SK-N-SH (cell line): ENCODE data around the gene TEN1. TPM values are rescaled to one million over a fixed set of nuclear protein-coding genes. Genes with fewer than 3 reads are reported as not detected.

Experiments
- CTCF ChIA-PET: fragments of 300-600, 350-600 bp; formaldehyde crosslinking; extraction: SDS; loops from one replicate; lab custom pipeline; 2021; lab: Yijun Ruan, JAX
- POLR2A ChIA-PET: fragments of 350-600 bp; sonication (Branson Sonifier 250); formaldehyde crosslinking; extraction: SDS; loops from one replicate; lab custom pipeline; 2020; ENCODE audit warnings: antibody characterized with exemption, inconsistent platforms; lab: Yijun Ruan, JAX
- DNase-seq: peaks from one replicate; pipeline ENCODE4 v3.0.0; 2012
- H2AFZ ChIP-seq: fragments of 200-600 bp; sonication (generic); 2 replicates; pipeline ENCODE4 v1.8.1; 2016; ENCODE audit warnings: antibody characterized with exemption, mild to moderate bottlenecking, low read depth
- H3F3A ChIP-seq: fragments of 200-600 bp; sonication (generic); replicated peaks from 2 replicates; pipeline ENCODE3; 2016; ENCODE audit warnings: antibody characterized with exemption, mild to moderate bottlenecking; ENCODE audit not compliant: insufficient read depth
- H3K27ac ChIP-seq, 2 experiments: fragments of 200-500 bp in 1 of 2; fragments of 200-600 bp in 1 of 2; sonication (Bioruptor generic) in 1 of 2; sonication (generic), shearing (Covaris generic) in 1 of 2; 2 replicates each; pipeline versions ENCODE4 v1.5.1 to v1.6.1; 2014 to 2016; ENCODE audit warnings: low read depth in 2 of 2, inconsistent platforms in 1 of 2, low read length in 1 of 2, mild to moderate bottlenecking in 1 of 2, mixed read lengths in 1 of 2
- H3K27me3 ChIP-seq: fragments of 200-600 bp; sonication (generic), shearing (Covaris generic); 2 replicates; pipeline ENCODE4 v1.6.1; 2016; ENCODE audit warnings: mixed run types; ENCODE audit not compliant: insufficient read depth
- H3K36me3 ChIP-seq, 2 experiments: fragments of 200-500 bp in 1 of 2; fragments of 200-600 bp in 1 of 2; sonication (Bioruptor generic) in 1 of 2; sonication (generic) in 1 of 2; replicated peaks in 1 of 2; 2 replicates each; pipeline versions ENCODE3 to v1.5.1; 2014 to 2016; ENCODE audit warnings: low read length in 1 of 2, mild to moderate bottlenecking in 1 of 2; ENCODE audit not compliant: insufficient read depth in 2 of 2, control insufficient read depth in 1 of 2
- H3K4me1 ChIP-seq, 2 experiments: fragments of 200-500 bp in 1 of 2; fragments of 200-600 bp in 1 of 2; sonication (Bioruptor generic) in 1 of 2; sonication (generic), shearing (Covaris generic) in 1 of 2; 2 replicates each; pipeline versions ENCODE4 v1.5.1 to v1.6.1; 2014 to 2016; ENCODE audit warnings: low read depth in 1 of 2, low read length in 1 of 2, mixed run types in 1 of 2; ENCODE audit not compliant: insufficient read depth in 2 of 2, control insufficient read depth in 1 of 2
- H3K4me2 ChIP-seq: fragments of 200-600 bp; sonication (generic), shearing (Covaris generic); 2 replicates; pipeline ENCODE4 v1.6.1; 2017; ENCODE audit warnings: mixed run types
- H3K4me3 ChIP-seq, 2 experiments: fragments of 200-500 bp in 1 of 2; fragments of 200-600 bp in 1 of 2; sonication (Bioruptor generic) in 1 of 2; sonication (generic), shearing (Covaris generic) in 1 of 2; 2 replicates each; pipeline versions ENCODE4 v1.5.1 to v1.8.1; 2014 to 2016; ENCODE audit warnings: low read depth in 2 of 2, inconsistent platforms in 1 of 2, low read length in 1 of 2, mild to moderate bottlenecking in 1 of 2, mixed read lengths in 1 of 2, moderate library complexity in 1 of 2
- H3K79me2 ChIP-seq: fragments of 200-600 bp; sonication (generic); 2 replicates; pipeline ENCODE4 v1.8.1; 2017; ENCODE audit warnings: mild to moderate bottlenecking; ENCODE audit not compliant: insufficient read depth
- H3K9ac ChIP-seq: fragments of 200-600 bp; sonication (generic); 2 replicates; pipeline ENCODE4 v1.6.1; 2017; ENCODE audit warnings: mixed run types
- H3K9me2 ChIP-seq: fragments of 200-600 bp; sonication (generic); 2 replicates; pipeline ENCODE4 v1.6.1; 2017; ENCODE audit warnings: mixed run types
- H3K9me3 ChIP-seq: fragments of 200-600 bp; sonication (generic); 2 replicates; pipeline ENCODE4 v1.6.1; 2017; ENCODE audit warnings: mixed run types, mild to moderate bottlenecking, moderate library complexity
- H4K20me1 ChIP-seq: fragments of 200-600 bp; sonication (generic); 2 replicates; pipeline ENCODE4 v1.6.1; 2017; ENCODE audit warnings: mild to moderate bottlenecking, mixed run types; ENCODE audit not compliant: insufficient read depth
- FOXJ3 ChIP-seq: sonication (generic); formaldehyde crosslinking; IDR thresholded peaks from 2 replicates; pipeline ENCODE4 v1.5.1; 2020; ENCODE audit warnings: mild to moderate bottlenecking, missing genetic modification reagents
- JUND ChIP-seq: IDR thresholded peaks from 2 replicates; pipeline ENCODE4 v1.4.0; 2012
- MEF2A ChIP-seq: IDR thresholded peaks from 2 replicates; pipeline ENCODE4 v1.4.0; 2012; ENCODE audit warnings: low read depth, borderline replicate concordance
- NRF1 ChIP-seq: IDR thresholded peaks from 2 replicates; pipeline ENCODE4 v1.6.1; 2012; ENCODE audit warnings: low read depth, mild to moderate bottlenecking, low read length
- POLR2AphosphoS5 ChIP-seq: IDR thresholded peaks from 2 replicates; pipeline ENCODE4 v1.6.1; 2012; ENCODE audit warnings: low read depth, low read length
- SIN3A ChIP-seq: IDR thresholded peaks from 2 replicates; pipeline ENCODE4 v1.6.1; 2012; ENCODE audit warnings: low read depth, mild to moderate bottlenecking, low read length, moderate library complexity, borderline replicate concordance
- TAF1 ChIP-seq: IDR thresholded peaks from 2 replicates; pipeline ENCODE4 v1.6.1; 2012; ENCODE audit warnings: low read depth, mild to moderate bottlenecking, low read length, moderate library complexity, borderline replicate concordance
- TCF12 ChIP-seq: IDR thresholded peaks from 2 replicates; pipeline ENCODE4 v1.4.0; 2012
- TEAD4 ChIP-seq: IDR thresholded peaks from 2 replicates; pipeline ENCODE4 v1.4.0; 2012; ENCODE audit warnings: mild to moderate bottlenecking, borderline replicate concordance; ENCODE audit not compliant: insufficient read depth
- YY1 ChIP-seq: IDR thresholded peaks from 2 replicates; pipeline ENCODE4 v1.4.0; 2012; ENCODE audit warnings: low read depth, mild to moderate bottlenecking
- WGBS: methylation state at CpG from one replicate; pipeline ENCODE4 v1.1.6; 2017; ENCODE audit warnings: low lambda C conversion rate; 5-methylcytosine and 5-hydroxymethylcytosine counted together
- polyA plus RNA-seq, 3 experiments: library from polyadenylated mRNA; depleted of rRNA; stranded (reverse); fragments of >200 nt; gene quantifications; 2 replicates each; pipeline ENCODE4 v1.2.3, GENCODE V29; 2012
- TF ChIP-seq, protein P1 (sequence below): fragments of 150-350 bp; IDR thresholded peaks from 2 replicates; pipeline ENCODE4 v1.6.1; 2017; ENCODE audit warnings: antibody characterized with exemption, low read length, low read depth, borderline replicate concordance
- TF ChIP-seq, protein P2 (sequence below): IDR thresholded peaks from 2 replicates; pipeline ENCODE4 v1.6.1; 2012; ENCODE audit warnings: mild to moderate bottlenecking, low read depth, low read length, moderate library complexity
- TF ChIP-seq, protein P3 (sequence below): IDR thresholded peaks from 2 replicates; pipeline ENCODE4 v1.4.0; 2012; ENCODE audit warnings: low read depth, borderline replicate concordance
- TF ChIP-seq, protein P4 (sequence below): fragments of 200-600 bp; sonication (generic); IDR thresholded peaks from 2 replicates; pipeline ENCODE4 v1.6.1; 2017; ENCODE audit warnings: antibody characterized with exemption, mild to moderate bottlenecking, moderate library complexity
- TF ChIP-seq, protein P5 (sequence below): IDR thresholded peaks from 2 replicates; pipeline ENCODE4 v1.4.0; 2012; ENCODE audit warnings: low read depth
- TF ChIP-seq, protein P6 (sequence below): IDR thresholded peaks from 2 replicates; pipeline ENCODE4; 2012

Gene TEN1
- polyA plus RNA-seq, 1 of the 3 experiments (the other 2 are of a cell fraction), result 33.6 TPM

DNA sequence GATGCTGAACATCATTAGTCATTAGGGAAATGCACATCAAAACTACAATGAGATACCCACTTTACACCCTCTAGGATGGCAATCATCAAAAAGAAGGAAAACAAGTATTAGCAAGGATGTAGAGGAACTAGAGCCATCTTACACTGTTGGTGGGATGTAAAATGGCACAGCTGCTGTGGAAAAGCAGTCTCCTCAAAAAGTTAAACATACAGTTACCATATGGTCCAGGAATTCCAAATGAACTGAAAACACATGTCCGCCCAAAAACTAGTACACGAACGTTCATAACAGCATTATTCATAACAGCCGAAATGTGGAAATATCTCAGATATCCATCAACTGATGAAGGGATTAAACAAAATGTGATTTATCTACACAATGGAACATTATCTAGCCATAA, 45.2 kb upstream of the TEN1 start:
- no peak for DNase-seq
- Histone ChIP-seq H3K4me3 (no peak overlapping the region), H3K4me1 (no peaks in the 10 kb centered on the region), H3K9me2 (no peaks in the 10 kb centered on the region), H3K4me2 (no peak overlapping the region), H2AFZ (no peak overlapping the region), H3F3A (no peaks in the 10 kb centered on the region), H4K20me1 (no peaks in the 10 kb centered on the region), H3K9ac (no peak overlapping the region), H3K27ac (no peak overlapping the region), H3K36me3 (no peaks in the 10 kb centered on the region), H3K79me2 (no peaks in the 10 kb centered on the region), H3K9me3 (no peaks in the 10 kb centered on the region), H3K27me3 (no peaks in the 10 kb centered on the region)
- TF ChIP-seq TCF12, result no peak
- no peak for TF ChIP-seq YY1
- TF ChIP-seq JUND, result no peak
- no peak for TF ChIP-seq SIN3A
- no peak for TF ChIP-seq POLR2AphosphoS5
- TF ChIP-seq, protein P1, sequence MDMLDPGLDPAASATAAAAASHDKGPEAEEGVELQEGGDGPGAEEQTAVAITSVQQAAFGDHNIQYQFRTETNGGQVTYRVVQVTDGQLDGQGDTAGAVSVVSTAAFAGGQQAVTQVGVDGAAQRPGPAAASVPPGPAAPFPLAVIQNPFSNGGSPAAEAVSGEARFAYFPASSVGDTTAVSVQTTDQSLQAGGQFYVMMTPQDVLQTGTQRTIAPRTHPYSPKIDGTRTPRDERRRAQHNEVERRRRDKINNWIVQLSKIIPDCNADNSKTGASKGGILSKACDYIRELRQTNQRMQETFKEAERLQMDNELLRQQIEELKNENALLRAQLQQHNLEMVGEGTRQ, result no peak
- TF ChIP-seq FOXJ3, result no peak
- no peak for TF ChIP-seq TEAD4
- TF ChIP-seq, protein P2, sequence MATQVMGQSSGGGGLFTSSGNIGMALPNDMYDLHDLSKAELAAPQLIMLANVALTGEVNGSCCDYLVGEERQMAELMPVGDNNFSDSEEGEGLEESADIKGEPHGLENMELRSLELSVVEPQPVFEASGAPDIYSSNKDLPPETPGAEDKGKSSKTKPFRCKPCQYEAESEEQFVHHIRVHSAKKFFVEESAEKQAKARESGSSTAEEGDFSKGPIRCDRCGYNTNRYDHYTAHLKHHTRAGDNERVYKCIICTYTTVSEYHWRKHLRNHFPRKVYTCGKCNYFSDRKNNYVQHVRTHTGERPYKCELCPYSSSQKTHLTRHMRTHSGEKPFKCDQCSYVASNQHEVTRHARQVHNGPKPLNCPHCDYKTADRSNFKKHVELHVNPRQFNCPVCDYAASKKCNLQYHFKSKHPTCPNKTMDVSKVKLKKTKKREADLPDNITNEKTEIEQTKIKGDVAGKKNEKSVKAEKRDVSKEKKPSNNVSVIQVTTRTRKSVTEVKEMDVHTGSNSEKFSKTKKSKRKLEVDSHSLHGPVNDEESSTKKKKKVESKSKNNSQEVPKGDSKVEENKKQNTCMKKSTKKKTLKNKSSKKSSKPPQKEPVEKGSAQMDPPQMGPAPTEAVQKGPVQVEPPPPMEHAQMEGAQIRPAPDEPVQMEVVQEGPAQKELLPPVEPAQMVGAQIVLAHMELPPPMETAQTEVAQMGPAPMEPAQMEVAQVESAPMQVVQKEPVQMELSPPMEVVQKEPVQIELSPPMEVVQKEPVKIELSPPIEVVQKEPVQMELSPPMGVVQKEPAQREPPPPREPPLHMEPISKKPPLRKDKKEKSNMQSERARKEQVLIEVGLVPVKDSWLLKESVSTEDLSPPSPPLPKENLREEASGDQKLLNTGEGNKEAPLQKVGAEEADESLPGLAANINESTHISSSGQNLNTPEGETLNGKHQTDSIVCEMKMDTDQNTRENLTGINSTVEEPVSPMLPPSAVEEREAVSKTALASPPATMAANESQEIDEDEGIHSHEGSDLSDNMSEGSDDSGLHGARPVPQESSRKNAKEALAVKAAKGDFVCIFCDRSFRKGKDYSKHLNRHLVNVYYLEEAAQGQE, result no peak
- TF ChIP-seq, protein P3, sequence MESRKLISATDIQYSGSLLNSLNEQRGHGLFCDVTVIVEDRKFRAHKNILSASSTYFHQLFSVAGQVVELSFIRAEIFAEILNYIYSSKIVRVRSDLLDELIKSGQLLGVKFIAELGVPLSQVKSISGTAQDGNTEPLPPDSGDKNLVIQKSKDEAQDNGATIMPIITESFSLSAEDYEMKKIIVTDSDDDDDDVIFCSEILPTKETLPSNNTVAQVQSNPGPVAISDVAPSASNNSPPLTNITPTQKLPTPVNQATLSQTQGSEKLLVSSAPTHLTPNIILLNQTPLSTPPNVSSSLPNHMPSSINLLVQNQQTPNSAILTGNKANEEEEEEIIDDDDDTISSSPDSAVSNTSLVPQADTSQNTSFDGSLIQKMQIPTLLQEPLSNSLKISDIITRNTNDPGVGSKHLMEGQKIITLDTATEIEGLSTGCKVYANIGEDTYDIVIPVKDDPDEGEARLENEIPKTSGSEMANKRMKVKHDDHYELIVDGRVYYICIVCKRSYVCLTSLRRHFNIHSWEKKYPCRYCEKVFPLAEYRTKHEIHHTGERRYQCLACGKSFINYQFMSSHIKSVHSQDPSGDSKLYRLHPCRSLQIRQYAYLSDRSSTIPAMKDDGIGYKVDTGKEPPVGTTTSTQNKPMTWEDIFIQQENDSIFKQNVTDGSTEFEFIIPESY, result no peak
- no peak for TF ChIP-seq MEF2A
- TF ChIP-seq, protein P4, sequence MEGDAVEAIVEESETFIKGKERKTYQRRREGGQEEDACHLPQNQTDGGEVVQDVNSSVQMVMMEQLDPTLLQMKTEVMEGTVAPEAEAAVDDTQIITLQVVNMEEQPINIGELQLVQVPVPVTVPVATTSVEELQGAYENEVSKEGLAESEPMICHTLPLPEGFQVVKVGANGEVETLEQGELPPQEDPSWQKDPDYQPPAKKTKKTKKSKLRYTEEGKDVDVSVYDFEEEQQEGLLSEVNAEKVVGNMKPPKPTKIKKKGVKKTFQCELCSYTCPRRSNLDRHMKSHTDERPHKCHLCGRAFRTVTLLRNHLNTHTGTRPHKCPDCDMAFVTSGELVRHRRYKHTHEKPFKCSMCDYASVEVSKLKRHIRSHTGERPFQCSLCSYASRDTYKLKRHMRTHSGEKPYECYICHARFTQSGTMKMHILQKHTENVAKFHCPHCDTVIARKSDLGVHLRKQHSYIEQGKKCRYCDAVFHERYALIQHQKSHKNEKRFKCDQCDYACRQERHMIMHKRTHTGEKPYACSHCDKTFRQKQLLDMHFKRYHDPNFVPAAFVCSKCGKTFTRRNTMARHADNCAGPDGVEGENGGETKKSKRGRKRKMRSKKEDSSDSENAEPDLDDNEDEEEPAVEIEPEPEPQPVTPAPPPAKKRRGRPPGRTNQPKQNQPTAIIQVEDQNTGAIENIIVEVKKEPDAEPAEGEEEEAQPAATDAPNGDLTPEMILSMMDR, result no peak
- no peak for TF ChIP-seq NRF1
- TF ChIP-seq, protein P5, sequence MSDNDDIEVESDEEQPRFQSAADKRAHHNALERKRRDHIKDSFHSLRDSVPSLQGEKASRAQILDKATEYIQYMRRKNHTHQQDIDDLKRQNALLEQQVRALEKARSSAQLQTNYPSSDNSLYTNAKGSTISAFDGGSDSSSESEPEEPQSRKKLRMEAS, result no peak
- no peak for TF ChIP-seq TAF1
- TF ChIP-seq, protein P6, sequence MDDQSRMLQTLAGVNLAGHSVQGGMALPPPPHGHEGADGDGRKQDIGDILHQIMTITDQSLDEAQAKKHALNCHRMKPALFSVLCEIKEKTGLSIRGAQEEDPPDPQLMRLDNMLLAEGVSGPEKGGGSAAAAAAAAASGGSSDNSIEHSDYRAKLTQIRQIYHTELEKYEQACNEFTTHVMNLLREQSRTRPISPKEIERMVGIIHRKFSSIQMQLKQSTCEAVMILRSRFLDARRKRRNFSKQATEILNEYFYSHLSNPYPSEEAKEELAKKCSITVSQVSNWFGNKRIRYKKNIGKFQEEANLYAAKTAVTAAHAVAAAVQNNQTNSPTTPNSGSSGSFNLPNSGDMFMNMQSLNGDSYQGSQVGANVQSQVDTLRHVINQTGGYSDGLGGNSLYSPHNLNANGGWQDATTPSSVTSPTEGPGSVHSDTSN, result no peak
- ChIA-PET CTCF (interaction anchor here (0.8 to 0.9 kb wide), 2 partner anchors 29 to 180 kb away, joined by 3 read pairs; no protein-coding TSS in a partner anchor), POLR2A (no interaction called here)
- WGBS, result 82% methylated on average over 4 of the region's 4 CpGs
